GM21576 (cell line): ENCODE data around the gene JPH2.
"Not testable (repeated sequence)": the region's sequence is repeated elsewhere in the genome, so short reads cannot be mapped to it uniquely, and the experiment has no call there.

Experiments
- ATAC-seq: cut with Tn5 transposase; IDR thresholded peaks from one replicate; pipeline ENCODE4 v1.9.1; 2021; ENCODE audit warnings: mild to moderate bottlenecking, moderate library complexity; ENCODE audit not compliant: unreplicated experiment

JPH2 gene

DNA sequence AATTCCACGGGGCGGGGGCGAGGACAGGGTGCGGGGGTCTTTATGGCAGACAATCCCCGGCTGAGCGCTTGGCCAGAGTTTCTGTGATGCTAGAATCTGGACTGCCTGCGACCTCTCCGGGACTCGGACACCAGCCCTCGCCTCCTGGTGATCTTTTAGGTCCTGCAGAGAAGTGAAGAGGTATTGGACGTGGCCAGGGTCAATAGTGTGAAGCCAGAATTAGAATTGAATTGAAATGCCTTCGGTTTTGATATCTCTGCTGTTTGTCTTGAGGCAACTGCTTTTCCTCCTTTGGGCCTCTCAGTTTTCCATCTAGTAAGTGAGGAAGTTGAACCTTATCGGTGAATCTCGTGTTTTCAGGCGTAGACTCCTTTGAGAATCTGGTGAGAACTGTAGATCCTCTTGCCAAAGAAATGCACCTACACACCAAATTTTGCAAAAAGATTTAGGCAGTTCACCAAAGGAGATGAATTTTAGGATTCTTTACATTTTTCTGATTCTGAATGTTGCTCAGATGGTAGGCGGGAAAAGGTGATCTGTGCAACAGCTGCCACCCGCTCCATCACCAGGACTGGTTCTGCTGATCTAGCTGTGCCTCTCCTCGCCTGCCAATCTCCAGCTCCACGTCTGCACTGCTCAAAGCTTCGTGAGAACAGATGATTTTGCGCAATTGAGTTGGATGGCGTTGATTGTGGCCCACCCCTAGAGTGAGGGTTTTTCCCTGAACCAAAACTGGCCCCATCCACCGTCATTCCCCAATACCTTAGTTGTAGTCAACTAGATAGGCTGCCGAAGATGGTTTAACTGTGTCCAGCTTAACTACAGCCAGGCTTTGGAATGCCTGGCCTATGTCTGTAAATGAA is 24.4 kb upstream of the JPH2 start:
- ATAC-seq = no peak

GRCh38 chr20:44210406-44211176 is 23.6 kb upstream of the JPH2 start, which contains the start of gene OSER1:
OSER1 (minus strand) TSS chr20:44210771; CDS start chr20:44206957, 3,814 bp downstream.
- peak; percentile 87 for ATAC-seq

DNA sequence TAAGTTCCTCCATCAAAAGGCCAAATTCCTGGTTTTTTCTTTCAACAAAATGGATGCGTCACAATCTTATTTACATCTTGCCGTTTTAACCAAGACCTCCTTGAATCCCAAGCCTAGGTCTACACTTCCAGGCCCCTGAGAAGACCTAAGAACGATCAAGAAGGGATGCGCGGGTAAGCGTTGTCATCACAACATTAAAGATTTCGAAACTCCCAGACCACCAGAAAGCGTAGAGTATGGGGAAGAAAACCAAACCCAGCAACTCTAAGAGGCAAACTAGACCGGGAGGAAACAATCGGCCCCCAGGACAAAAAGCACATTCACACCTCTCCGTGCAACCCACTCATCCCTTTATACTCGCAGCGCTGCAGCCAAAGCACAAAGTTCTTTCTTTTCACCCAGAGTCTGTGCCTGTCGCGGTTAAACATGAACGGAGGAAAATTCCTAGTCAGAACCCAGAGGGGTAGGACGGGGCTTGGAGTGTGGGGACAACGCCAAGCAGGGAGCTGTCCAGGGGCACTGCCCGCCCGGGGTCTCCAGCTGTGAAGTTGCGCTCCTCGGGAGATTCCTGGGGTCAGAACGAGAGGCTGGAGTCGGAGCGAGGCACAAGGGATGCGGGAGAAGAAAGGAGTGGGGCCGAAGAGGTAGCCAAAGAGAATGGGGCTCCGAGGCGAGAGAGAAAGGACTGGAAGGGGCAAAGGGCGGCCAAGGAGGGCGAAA is 22.9 kb upstream of the JPH2 start:
- ATAC-seq = peak; percentile 3

DNA sequence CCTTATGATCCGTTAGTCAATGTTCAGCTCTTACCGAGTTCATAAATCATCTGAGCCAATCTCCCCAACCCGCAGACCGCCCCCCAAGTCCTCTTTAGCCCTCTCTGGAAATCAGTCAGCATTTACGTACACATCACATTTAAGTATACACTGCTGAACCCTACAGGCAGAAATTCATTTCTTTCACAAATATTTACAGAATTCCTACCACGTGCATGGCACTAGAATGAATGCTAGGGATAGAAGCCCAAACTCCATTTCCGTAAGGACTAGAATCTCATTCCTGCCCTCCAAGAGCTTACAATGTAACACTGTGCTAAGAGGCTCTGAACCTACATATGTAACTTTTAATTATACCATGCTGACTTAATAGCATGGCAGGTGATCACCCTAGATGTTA is 21.8 kb upstream of the JPH2 start:
- ATAC-seq = no peak

GRCh38 chr20:44208165-44208564 is 21.2 kb upstream of the JPH2 start:
- ATAC-seq = no peak

DNA sequence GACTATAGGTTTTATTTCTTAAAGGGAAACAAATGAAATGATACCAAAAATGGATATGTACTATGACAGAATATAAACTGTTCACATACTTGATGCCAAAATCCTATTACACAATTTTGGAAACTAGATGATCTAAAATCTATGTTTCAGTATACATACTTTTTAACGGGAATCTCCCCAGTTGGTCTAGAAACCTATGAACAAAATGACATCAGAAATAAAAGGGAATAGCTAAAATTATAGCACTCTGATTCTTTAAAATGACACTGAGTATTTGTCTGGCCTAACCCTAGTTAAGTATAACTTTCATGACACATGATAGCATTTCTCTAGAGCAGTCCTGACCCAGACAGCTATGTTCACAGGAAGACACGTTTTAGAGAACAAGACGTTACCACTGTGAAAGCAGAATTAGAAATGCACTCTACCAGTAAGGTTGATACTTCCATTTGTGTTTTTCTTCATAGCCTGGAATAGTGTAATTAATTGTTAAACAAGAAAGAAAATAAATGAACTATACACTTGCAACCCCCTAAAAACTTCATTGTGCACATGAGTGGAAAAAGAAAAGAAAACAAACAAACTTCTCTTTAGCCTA is 20.2 kb upstream of the JPH2 start:
- ATAC-seq = no peak

DNA sequence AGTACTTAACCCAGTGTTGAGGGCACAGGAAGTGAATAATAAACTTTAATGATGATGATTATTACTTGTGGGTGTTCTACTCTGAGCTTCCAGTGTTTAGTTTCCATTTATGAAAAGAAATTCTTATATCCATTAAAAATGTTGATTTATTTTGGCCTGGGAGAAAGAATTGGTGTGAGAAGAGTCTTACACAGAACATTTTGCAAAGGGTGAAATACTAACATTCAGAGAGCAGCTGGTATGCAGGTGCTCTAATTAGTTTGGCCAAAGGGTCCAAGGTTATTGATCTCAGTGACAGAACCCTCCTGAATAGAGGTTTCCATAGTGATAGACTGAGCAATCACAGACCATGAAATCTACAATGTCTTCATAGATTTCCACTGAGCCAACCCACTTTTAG is 19.1 kb upstream of the JPH2 start:
- no peak for ATAC-seq

DNA sequence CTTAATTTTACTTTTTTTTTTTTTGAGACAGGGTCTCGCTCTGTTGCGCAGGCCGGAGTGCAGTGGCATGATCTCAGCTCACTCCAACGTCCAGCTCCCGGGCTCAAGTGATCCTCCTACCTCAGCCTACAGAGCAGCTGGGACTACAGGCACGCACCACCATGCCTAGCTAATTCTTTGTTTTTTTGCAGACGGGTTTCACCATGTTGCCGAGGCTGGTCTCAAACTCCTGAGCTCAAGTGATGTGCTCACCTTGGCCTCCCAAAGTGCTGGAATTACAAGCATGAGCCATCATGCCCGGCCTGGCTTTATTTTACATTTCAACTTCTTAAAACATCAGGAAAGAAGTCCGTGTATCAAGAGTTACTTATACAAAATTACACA is 17.8 kb upstream of the JPH2 start:
- ATAC-seq = no peak

DNA sequence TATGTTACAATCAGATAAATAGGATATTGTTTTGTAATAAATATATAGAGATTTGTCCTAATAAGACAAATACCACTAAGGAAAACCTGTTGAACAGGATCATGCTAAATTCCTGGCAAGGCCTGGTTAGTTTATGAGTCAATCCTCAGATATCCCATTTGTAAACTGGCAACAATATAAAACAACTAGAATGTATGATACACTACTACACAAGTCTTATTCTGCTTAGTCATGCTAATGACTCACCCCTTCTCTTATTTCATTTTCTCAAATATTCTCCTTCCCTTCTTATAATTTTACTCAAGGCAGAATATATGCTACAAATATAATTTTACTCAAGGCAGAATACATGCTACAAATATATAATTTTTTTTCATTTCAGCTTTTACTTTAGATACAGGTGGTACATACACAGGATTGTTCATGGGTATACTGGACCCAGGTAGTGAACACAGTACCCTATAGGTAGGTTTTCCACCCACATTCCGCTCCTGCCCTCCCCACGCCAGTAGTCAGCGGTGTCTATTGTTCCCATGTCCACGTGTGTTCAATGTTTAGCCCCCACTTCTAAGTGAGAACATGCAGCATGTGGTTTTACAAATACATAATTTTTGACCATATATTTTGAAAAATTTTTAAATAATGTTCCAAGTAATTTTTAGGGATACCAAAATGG is 17.3 kb upstream of the JPH2 start:
- no peak for ATAC-seq

GRCh38 chr20:44203161-44203560 is 16.2 kb upstream of the JPH2 start:
- no peak for ATAC-seq

DNA sequence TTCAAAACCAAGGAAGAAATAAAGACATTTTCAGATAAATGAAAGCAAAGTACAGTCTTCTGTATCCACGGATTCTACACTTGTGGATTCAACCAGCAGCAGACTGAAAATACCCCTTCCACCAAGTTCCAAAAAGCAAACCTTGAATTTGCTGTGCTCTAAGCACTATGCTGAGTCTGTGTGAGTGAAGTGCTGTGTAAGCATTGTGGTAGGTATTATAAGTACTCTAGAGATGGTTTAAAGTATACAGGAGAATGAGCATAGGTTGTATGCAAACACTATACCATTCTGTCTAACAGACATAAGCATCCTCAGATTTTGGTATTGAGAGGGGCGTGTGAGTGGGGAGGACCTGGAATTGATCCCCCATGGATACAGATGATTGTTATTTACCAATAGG is 14.0 kb upstream of the JPH2 start:
- no peak for ATAC-seq

DNA sequence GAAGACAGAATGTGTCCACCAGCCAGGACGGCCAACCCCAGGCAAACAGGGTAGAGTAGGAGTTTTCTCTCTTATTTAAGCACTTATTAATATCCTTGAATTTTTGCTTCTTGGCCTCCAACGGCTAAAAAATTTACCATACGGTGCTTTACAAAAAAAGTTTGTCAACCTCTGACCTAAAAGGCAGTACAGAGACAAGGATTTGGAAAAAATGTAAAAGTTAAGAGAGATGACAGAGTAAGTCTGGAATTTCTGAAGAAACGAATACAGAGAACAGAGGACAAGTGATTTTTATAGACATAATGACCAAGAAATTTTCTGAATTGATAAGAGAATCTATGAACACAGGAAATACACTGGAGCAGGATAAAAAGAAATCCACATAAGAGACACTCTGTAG is 13.4 kb upstream of the JPH2 start:
- no peak for ATAC-seq

DNA sequence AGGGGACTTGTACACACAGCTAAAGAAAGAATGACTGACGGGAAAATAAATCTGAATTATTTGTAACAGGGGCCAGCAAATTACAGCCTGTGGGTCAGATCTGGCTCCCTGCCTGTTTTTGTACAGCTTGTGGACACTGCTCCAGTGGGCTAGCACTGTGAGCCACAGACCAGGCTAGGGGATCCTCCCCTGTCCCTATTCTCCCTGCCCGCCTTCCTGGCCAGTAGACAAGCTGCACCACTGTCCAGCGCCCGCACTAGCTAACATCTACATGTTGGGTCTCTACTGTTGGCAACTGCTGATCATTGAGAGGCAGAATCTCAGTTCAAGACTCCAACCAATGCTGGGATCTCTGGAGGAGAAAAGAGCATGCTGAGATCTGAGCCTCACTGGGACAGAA is 12.9 kb upstream of the JPH2 start:
- no peak for ATAC-seq

GRCh38 chr20:44198872-44199271 is 11.9 kb upstream of the JPH2 start:
- ATAC-seq = no peak

GRCh38 chr20:44196271-44196670 is 9.3 kb upstream of the JPH2 start:
- ATAC-seq = no peak

DNA sequence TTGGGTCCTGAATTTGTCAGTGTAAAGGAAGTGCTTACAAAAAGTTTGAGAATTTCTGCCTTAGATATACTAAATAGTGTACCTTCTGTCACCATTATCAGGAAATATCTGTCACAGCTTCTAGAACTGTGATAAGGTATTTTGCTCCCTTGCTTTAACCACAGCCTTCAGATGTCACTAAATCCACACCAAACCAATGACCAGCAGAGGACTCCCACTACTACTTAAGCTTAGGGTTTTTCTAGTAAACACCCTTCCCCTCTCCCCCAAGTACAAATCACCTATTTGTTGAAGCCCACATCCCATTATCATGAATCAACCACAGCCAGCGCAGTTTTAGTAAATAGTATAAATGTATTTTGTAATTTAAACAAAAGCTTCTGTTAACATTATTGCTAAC is 8.6 kb upstream of the JPH2 start:
- no peak for ATAC-seq

DNA sequence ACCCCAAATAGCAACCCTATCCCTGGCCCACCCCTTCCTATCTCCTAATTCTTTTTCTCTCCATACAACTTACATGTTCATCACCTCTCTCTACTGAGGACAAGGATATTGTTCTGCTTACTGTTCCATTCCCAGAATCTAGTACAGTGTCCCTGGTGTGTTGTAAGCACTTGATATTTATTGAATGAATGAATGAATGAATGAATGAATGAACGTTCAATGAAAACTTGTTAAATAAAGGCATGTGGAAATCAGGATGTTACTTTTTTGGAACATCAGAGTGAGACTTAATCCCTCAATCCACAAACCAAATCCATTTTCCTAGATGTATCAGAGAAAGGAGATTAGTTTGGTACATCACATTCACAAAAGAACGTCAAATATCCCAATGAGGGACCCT is 6.8 kb upstream of the JPH2 start:
- ATAC-seq = no peak

GRCh38 chr20:44191640-44192039 is 4.7 kb upstream of the JPH2 start:
- ATAC-seq = not testable (repeated sequence)

DNA sequence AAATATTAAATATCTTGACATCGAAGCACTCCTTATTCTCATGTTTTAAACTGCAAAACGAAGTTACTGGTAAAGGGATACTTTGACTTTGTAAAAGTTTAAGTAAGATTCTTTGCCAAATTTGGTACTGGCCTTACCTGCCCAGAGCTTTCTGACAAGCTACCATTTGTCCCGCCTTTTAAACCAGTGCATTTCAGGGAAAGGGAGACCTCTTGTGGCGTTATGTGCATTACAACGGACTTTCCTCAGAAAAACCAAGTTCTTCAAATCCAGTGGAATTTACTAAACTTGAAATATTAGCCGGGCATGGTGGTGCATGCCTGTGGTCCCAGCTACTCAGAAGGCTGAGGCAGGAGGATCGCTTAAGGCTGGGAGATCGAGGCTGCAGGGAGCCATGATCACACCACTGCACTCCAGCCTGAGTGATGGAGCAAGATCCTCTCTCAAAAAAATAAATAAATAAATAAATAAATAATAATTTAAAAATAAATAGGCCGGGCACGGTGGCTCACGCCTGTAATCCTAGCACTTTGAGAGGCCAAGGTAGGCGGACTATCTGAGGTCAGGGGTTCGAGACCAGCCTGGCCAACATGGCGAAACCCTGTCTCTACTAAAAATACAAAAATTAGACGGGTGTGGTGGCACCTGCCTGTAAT is 3.3 kb upstream of the JPH2 start:
- ATAC-seq = not testable (repeated sequence)

DNA sequence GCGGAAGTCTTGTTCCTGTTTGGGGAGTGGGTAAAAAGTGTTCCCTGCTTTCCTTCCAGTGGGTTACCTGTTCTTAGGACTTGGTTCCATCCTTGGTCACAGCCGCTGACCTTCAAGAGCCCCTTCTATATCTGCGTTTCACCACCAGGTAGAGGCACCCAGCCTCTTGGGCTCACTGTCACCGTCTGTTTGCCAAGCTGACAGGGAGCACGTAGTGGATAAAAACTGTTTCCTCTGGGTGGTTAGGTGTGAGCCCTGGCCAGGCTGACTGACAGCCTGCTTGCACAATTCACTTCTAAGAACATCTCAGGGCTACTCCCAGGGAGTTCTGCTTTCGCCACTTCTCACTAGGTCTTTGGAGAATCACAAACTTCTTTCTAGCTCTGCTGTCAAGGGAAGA is 1.8 kb upstream of the JPH2 start:
- ATAC-seq = no peak
